Kasumi-1 (cell line): ENCODE measurements around the gene JDP2.
"Not testable (repeated sequence)": the region's sequence is repeated elsewhere in the genome, so short reads cannot be mapped to it uniquely, and the experiment has no call there.

ENCODE experiments used
- DNase-seq, 2 experiments: peaks; one replicate each; lab custom pipeline; 2025; lab: John Stamatoyannopoulos, UW

JDP2 gene

GRCh38 chr14:75427482-75428229, at the start of gene JDP2:
Gene JDP2, plus strand, starts transcription at chr14:75428022. Its CDS starts 9,899 bp downstream, at chr14:75437921.
- peak; percentile 67 to 78 for DNase-seq

- DNase-seq = no peak
Measured at GRCh38 chr14:75379246-75379929, 48.4 kb upstream of the JDP2 start.

GRCh38 chr14:75379930-75380270, 47.9 kb upstream of the JDP2 start:
- DNase-seq = no peak

- DNase-seq = no peak
Measured at GRCh38 chr14:75380656-75381055, 47.2 kb upstream of the JDP2 start.

- DNase-seq = no peak
Measured at GRCh38 chr14:75381642-75382041, 46.2 kb upstream of the JDP2 start.

- DNase-seq = not testable (repeated sequence)
Measured at GRCh38 chr14:75383219-75383618, 44.6 kb upstream of the JDP2 start.

- peak; percentile 26 to 53 for DNase-seq
Measured at GRCh38 chr14:75383721-75384120, 44.1 kb upstream of the JDP2 start.

- no peak for DNase-seq
Measured at GRCh38 chr14:75389679-75390078, 38.1 kb upstream of the JDP2 start.

- no peak for DNase-seq
Measured at GRCh38 chr14:75390183-75390582, 37.6 kb upstream of the JDP2 start.

- no peak for DNase-seq
Measured at GRCh38 chr14:75391953-75392352, 35.9 kb upstream of the JDP2 start.

- no peak for DNase-seq
Measured at GRCh38 chr14:75392686-75393641, 34.9 kb upstream of the JDP2 start.

GRCh38 chr14:75393794-75394193, 34.0 kb upstream of the JDP2 start:
- DNase-seq = no peak

GRCh38 chr14:75395862-75396261, 32.0 kb upstream of the JDP2 start:
- DNase-seq = no peak

- no peak for DNase-seq
Measured at GRCh38 chr14:75399321-75399720, 28.5 kb upstream of the JDP2 start.

- DNase-seq = peak; percentile 10 to 51
Measured at GRCh38 chr14:75399843-75400775, 27.7 kb upstream of the JDP2 start.

GRCh38 chr14:75401361-75401760, 26.5 kb upstream of the JDP2 start:
- no peak for DNase-seq

- DNase-seq = peak in 1 of 2 experiments; percentile 7
Measured at GRCh38 chr14:75402867-75403413, 24.9 kb upstream of the JDP2 start.

- no peak for DNase-seq
Measured at GRCh38 chr14:75404847-75405246, 23.0 kb upstream of the JDP2 start.

- no peak for DNase-seq
Measured at GRCh38 chr14:75406102-75406501, 21.7 kb upstream of the JDP2 start.

- no peak for DNase-seq
Measured at GRCh38 chr14:75406856-75407255, 21.0 kb upstream of the JDP2 start.
